D721Med (cell line): ENCODE results near the gene TK2.

Experiments used
- DNase-seq: peaks from one replicate; pipeline ENCODE4 v3.0.0; 2011; ENCODE audit warnings: low spot score; ENCODE audit not compliant: insufficient read length
- FAIRE-seq: peaks from 2 replicates; lab custom pipeline; 2011; peaks lifted over from hg19 to GRCh38; lab: Jason Lieb, UNC
- TF ChIP-seq, protein P1 (sequence below): IDR thresholded peaks from 2 replicates; pipeline ENCODE4 v1.5.1; 2012; ENCODE audit warnings: mild to moderate bottlenecking, control low read depth; ENCODE audit not compliant: insufficient read depth; ENCODE audit errors: missing control alignments

TK2 gene

DNA sequence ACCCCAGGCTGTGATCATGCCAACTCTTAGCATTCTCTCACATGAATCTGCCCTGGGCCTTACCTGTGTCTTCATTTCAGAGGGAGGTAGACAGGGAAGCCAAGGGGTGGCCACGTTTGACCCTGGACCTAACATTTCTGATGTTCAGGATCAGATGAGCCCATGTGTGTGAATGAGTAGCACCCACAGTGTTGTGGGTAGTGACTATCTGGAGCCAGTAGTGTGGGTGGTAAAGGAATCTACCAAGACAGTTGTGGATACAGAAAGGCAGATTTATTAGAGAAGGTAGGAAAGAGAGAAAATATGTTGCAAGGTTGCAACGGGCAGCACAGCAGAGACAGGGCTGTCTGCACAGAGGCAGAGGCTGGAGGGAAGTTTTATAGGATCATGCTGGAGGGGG lies 60.5 kb downstream of the TK2 start:
- DNase-seq (no peak), FAIRE-seq (no peak)
- TF ChIP-seq, protein P1, sequence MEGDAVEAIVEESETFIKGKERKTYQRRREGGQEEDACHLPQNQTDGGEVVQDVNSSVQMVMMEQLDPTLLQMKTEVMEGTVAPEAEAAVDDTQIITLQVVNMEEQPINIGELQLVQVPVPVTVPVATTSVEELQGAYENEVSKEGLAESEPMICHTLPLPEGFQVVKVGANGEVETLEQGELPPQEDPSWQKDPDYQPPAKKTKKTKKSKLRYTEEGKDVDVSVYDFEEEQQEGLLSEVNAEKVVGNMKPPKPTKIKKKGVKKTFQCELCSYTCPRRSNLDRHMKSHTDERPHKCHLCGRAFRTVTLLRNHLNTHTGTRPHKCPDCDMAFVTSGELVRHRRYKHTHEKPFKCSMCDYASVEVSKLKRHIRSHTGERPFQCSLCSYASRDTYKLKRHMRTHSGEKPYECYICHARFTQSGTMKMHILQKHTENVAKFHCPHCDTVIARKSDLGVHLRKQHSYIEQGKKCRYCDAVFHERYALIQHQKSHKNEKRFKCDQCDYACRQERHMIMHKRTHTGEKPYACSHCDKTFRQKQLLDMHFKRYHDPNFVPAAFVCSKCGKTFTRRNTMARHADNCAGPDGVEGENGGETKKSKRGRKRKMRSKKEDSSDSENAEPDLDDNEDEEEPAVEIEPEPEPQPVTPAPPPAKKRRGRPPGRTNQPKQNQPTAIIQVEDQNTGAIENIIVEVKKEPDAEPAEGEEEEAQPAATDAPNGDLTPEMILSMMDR: no peak

GRCh38 chr16:66488505-66488904 lies 61.4 kb downstream of the TK2 start:
- FAIRE-seq: no peak
- no peak for DNase-seq
- TF ChIP-seq, protein P1: no peak

DNA sequence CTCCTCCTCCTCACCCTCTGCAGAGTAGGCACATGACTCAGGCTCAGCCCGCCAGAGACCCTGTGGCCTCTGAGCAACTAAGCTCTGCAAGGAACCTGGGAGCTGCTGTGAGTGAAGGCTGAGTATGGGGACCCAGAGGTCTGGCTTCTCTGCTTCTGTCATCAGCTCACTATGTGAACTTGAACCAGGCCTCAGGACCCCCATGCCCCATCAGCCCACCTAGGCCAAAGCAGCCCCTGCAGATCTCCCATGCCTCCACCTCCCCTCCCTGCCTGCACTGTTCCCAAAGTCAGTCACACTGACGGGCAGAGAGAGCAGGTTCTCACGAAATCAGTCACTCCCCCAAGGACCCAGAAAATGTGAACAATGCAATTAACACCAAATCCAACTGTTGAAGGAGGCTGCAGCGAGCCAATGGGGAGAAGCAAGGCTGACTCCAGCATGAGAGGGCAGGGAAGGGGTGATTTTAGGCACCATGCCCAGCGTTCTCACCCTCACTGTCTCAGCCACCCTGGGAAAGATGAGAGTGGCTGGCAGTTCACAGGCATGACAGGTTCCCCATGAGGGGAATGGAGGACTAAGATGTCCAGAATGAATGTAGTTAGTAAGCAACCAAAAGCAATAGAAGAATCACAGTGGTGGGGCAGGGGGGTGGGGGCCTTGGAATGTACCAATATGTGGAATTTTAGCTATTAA lies 62.2 kb downstream of the TK2 start:
- DNase-seq: no peak
- TF ChIP-seq, protein P1: no peak
- no peak for FAIRE-seq

DNA sequence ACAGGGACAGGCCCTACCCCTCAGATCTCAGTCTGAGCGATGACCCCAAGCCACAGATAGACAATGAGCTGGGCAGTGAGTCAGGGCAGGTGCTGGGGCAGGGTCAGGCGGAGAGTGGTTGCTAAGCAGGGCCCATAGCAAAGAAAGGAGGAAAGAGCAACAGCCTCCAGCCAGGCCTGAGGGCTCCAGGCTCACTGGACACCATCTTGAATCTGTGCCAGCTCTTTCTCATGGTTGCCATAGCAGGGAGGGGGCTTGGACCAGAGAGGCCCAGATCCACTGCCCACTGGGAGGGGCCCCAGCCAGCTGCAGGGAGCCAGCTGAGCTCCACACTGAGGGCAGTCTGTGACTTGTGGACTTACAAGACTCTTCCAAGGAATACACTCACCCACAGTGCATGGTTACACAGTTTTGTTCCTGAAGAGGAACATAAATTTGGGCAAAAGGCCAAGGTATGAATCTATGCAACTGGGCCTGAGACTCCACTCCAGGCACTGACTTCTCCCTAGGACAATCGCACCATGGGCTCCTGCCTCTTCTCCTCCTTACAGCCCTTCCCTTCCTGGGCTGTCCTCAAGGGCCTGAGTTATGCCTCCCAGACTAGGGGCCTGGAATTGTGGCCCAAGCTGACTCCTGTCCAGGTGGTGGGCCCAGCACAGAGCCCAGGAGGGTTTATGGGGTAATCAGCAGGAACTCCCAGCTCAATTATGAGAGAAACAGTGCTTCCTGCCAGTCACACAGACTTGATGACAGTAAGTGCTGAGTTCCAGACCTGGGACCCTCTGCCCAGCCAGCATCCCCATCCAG lies 62.9 kb downstream of the TK2 start:
- TF ChIP-seq, protein P1: no peak
- no peak for FAIRE-seq
- no peak for DNase-seq

GRCh38 chr16:66486199-66486772 lies 63.6 kb downstream of the TK2 start:
- DNase-seq (no peak), FAIRE-seq (no peak)
- TF ChIP-seq, protein P1: no peak

DNA sequence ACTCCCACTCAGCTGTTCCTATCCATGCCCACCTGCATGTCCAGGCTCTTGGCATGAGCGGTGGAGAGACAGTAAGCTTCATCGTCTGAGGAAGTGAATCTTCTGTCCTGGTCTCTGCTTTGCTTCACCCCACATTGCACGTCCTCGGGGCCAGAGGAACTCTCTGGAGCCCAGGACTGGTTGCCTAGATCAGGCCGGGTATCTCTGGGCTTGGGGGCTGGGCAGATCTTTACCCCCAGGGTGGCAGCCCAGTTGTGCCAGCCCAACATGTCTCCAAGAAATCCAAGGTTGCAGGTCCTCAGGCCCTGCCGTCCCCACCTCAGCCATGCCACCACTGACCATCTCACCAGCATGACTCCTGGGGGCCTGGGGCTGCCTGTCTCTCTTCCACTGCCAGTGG lies 64.5 kb downstream of the TK2 start:
- no peak for FAIRE-seq

More for the DNA sequence above, 64.5 kb downstream of the TK2 start:
- TF ChIP-seq, protein P1: no peak
- DNase-seq: no peak
